Measurements from ENCODE around the gene CBLC. TPM values are rescaled to one million over a fixed set of nuclear protein-coding genes. Genes with fewer than 3 reads are reported as not detected.
A peak's percentile ranks its signal among the peaks of the same experiment; 100 is the strongest.

The CBLC gene
- total RNA-seq, 1 experiment from 2014 or later = 15.9 TPM

DNA sequence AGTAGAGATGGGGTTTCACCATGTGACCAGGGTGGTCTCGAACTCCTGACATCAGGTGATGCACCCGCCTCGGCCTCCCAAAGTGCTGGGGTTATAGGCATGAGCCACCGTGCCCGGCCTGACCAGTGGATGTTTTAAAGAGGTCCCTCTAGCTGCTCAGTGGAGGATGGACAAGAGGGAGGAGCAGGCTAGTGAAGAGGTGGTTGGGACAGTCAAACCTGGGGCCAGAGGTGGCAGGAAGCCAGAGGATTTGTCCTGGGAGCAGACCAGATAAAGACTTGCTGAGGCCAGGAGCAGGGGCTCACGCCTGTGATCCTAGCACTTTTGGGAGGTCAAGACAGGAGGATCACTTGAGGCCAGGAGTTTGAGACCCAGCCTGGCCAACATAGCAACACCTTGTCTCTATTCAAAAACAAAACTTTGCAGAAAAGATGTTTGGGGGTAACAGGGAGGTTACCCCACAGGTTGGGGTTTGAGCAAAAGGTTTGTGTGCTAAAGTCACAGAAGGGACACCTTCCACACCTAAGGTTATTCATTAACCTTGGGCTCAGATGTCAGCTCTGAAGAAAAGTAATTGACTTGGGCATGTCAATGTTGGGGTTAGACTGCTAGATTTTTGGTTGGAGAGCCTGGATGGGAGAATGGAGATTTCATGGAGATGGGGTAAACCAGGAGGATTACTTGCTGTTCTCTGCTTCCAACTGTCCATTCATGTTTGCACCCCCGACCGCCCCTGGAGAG, 40.2 kb downstream of the CBLC start:
- no peak for DNase-seq
- Mint-ChIP-seq H3K4me1 (peaks cover 0 to 5% of the 10 kb centered on the region in 2 experiments; a peak in 1 of 4 replicates), H3K27me3 (ENCODE audit: low read depth) (peaks cover 22% of the 10 kb centered on the region), H3K4me3 (peak overlapping the region in 1 of 2 experiments; percentile 35; a peak in 3 of 5 replicates), H3K27ac (0 out of 7 replicates have a peak overlapping the region, but pooled peaks of 1 of the 3 experiments have one; percentile 50), H3K36me3 (ENCODE audit: insufficient read depth in 1 of 3, low read depth in 3 of 3) (peaks cover 22 to 57% (median 39%) of the 10 kb centered on the region in 3 experiments), H3K9me3 (no peaks in the 10 kb centered on the region)
- Histone ChIP-seq H3K4me2 (ENCODE audit: insufficient read depth, insufficient read length, low read length) (no peak overlapping the region), H3K27ac (ENCODE audit: insufficient read length, low read depth, low read length) (no peak overlapping the region), H3K23ac (ENCODE audit: insufficient read length, low read depth, low read length) (no peak overlapping the region), H4K8ac (replicated peaks; ENCODE audit: insufficient read length, low read depth, low read length) (no peak overlapping the region), H2BK15ac (ENCODE audit: low read depth, low read length) (no peak overlapping the region), H4K91ac (ENCODE audit: insufficient read length, low read depth, low read length) (no peak overlapping the region), H4K20me1 (ENCODE audit: control insufficient read depth, insufficient read depth, insufficient read length) (no peaks in the 10 kb centered on the region), H3K79me1 (ENCODE audit: insufficient read depth, low read depth, low read length, poor library complexity, severe bottlenecking) (no peaks in the 10 kb centered on the region), H3K23me2 (ENCODE audit: insufficient read length, low read depth, low read length, poor library complexity, severe bottlenecking) (no peaks in the 10 kb centered on the region), H3K79me2 (ENCODE audit: insufficient read depth, low read length) (no peaks in the 10 kb centered on the region), H3K56ac (ENCODE audit: insufficient read length, low read depth, low read length) (no peak overlapping the region), H2AFZ (ENCODE audit: low read length) (no peak overlapping the region), H3K9ac (ENCODE audit: extremely low read depth, insufficient read length, low read length) (no peak overlapping the region), H3K4ac (ENCODE audit: low read depth, low read length) (no peak overlapping the region), H2BK120ac (ENCODE audit: low read depth, low read length, poor library complexity, severe bottlenecking) (no peak overlapping the region), H3T11ph (ENCODE audit: low read length) (no peak overlapping the region), H3K9me3 (ENCODE audit: control insufficient read depth, low read depth, low read length) (no peaks in the 10 kb centered on the region), H3K18ac (ENCODE audit: insufficient read length, low read depth, low read length) (no peak overlapping the region), H2BK20ac (ENCODE audit: low read depth, low read length, poor library complexity, severe bottlenecking) (no peak overlapping the region), H3K14ac (ENCODE audit: insufficient read depth, low read length) (no peak overlapping the region), H3K27me3 (ENCODE audit: insufficient read depth, low read length) (no peaks in the 10 kb centered on the region; the same call in 1 of the 2 replicates), H3K4me1 (ENCODE audit: insufficient read depth, low read length) (no peaks in the 10 kb centered on the region), H2BK12ac (ENCODE audit: insufficient read length, low read depth, low read length) (no peak overlapping the region), H2BK5ac (ENCODE audit: insufficient read length, low read length) (no peak overlapping the region), H2AK5ac (ENCODE audit: insufficient read length, low read length) (no peak overlapping the region), H4K5ac (ENCODE audit: insufficient read length, low read depth, low read length) (no peak overlapping the region)
- WGBS (ENCODE audit: extremely low coverage, insufficient read length, low lambda C conversion rate) = no CpG with 5 or more reads among the region's 8 CpGs
- TF ChIP-seq, protein P1, sequence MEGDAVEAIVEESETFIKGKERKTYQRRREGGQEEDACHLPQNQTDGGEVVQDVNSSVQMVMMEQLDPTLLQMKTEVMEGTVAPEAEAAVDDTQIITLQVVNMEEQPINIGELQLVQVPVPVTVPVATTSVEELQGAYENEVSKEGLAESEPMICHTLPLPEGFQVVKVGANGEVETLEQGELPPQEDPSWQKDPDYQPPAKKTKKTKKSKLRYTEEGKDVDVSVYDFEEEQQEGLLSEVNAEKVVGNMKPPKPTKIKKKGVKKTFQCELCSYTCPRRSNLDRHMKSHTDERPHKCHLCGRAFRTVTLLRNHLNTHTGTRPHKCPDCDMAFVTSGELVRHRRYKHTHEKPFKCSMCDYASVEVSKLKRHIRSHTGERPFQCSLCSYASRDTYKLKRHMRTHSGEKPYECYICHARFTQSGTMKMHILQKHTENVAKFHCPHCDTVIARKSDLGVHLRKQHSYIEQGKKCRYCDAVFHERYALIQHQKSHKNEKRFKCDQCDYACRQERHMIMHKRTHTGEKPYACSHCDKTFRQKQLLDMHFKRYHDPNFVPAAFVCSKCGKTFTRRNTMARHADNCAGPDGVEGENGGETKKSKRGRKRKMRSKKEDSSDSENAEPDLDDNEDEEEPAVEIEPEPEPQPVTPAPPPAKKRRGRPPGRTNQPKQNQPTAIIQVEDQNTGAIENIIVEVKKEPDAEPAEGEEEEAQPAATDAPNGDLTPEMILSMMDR (conservative IDR thresholded peaks at IDR 0.05) = no peak
